HG02588 (cell line): ENCODE data around the gene ARL10.

Experiments
- ATAC-seq: cut with Tn5 transposase; IDR thresholded peaks from one replicate; pipeline ENCODE4 v1.9.1; 2021; ENCODE audit warnings: mild to moderate bottlenecking, moderate library complexity; ENCODE audit not compliant: unreplicated experiment

Gene ARL10

GRCh38 chr5:176408590-176408989 is 43.3 kb downstream of the ARL10 start:
- ATAC-seq = no peak

GRCh38 chr5:176409765-176410164 is 44.5 kb downstream of the ARL10 start:
- ATAC-seq = no peak

GRCh38 chr5:176410486-176411180 is 45.3 kb downstream of the ARL10 start:
- no peak for ATAC-seq

GRCh38 chr5:176412517-176413254 is 47.4 kb downstream of the ARL10 start:
- no peak for ATAC-seq

DNA sequence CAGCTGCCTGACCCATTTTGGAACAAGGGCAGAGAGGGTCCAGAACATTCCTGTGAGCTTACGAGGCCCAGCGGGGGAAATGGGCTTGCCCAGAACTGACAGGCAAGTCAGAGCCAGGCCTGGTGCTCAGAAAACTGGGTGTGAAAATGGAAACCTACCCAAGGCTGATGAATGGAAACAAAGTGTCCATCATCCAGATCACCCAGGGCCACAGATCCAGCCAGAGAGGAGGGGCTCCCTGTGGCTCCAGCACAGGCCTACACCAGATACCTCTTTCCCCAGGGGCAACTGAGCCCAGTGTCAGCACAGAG is 47.9 kb downstream of the ARL10 start:
- no peak for ATAC-seq

DNA sequence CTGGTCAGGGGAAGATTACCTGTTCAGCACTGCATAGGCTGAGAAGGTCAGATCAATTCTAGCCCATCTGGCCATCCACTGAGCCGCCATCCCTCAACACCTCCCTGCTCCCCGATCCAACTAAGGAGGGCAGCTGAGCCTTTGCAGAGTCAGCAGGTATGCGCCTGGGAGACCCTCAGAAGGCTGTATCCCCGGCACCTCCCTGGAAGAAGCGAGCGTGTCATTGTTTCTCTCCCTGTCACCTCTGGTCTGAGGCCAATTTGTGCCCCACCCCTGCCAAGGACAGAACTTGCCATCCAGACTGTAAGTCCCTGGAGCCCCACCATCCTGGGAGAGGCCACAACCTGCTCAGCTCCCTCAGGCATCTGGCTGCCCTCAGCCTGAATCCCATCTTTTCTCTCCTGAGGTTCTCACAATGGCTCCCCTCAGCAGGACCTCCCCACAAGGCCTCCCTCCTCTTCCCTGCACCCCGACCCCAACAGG is 48.5 kb downstream of the ARL10 start:
- no peak for ATAC-seq

DNA sequence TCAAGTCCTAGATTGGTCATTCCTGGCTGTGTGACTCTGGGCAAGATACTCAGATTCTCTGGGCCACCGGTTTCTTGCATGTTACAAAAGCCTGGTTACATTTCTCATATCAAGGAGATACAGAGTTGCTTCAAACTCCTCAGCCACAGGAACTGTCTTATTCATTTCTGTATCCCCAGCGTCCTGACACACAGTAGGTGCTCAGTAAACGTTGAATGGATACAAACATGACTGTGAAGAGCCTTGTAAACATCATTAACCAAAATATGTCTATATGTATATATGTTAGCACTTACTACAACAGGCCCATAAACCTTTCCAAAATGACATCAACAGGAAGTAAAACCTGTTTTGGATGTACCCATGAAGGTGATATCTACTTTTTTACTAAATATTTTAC is 49.4 kb downstream of the ARL10 start:
- ATAC-seq = no peak

- ATAC-seq = no peak
Measured at GRCh38 chr5:176415240-176415951, 50.1 kb downstream of the ARL10 start.

GRCh38 chr5:176415952-176416924 is 51.0 kb downstream of the ARL10 start, which contains the start of gene CLTB:
Gene CLTB, minus strand, starts transcription at chr5:176416539. Its CDS starts 176 bp downstream, at chr5:176416363.
- peak; percentile 92 for ATAC-seq

DNA sequence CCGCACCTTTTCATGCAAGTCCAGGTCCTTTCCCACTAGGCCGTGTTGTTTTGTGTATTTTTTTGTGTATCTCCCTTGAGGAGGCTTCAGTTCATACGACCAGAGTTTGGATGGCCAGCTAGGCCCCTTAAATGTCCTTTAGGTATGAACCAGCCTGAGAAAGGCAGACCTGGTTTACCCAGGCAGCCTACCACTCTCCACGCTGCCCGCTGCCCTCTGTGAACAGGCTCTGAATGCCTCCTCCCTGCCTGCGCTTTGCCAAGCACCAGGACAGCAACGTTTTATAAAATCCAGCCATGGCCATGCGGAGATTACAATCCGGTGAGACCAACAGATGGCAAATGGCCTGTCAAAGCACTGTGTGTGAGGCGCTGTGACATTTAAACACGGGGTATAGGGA is 51.7 kb downstream of the ARL10 start:
- no peak for ATAC-seq

GRCh38 chr5:176418251-176418650 is 53.0 kb downstream of the ARL10 start:
- no peak for ATAC-seq

- no peak for ATAC-seq
Measured at GRCh38 chr5:176420086-176420485, 54.8 kb downstream of the ARL10 start.

- no peak for ATAC-seq
Measured at GRCh38 chr5:176420972-176421544, 55.8 kb downstream of the ARL10 start.

DNA sequence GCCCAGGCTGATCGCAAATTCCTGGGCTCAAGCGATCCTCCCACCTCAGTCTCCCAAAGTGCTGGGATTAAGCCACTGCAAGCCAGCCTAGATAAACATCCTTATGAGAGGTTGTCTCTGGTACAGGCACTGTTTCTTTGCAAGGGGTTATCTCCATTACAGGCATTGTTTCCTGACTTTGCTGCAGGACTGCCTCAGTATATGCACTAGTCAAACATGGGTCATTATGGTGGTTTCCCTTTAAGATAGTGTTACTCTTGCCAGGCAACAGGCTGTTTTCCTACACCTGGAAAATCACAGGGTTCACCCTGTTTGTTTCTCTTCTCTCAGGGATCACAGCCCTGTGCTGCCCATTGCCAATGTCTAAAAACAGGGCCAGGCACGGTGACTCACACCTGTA is 58.9 kb downstream of the ARL10 start:
- no peak for ATAC-seq

- no peak for ATAC-seq
Measured at GRCh38 chr5:176425138-176425537, 59.9 kb downstream of the ARL10 start.

DNA sequence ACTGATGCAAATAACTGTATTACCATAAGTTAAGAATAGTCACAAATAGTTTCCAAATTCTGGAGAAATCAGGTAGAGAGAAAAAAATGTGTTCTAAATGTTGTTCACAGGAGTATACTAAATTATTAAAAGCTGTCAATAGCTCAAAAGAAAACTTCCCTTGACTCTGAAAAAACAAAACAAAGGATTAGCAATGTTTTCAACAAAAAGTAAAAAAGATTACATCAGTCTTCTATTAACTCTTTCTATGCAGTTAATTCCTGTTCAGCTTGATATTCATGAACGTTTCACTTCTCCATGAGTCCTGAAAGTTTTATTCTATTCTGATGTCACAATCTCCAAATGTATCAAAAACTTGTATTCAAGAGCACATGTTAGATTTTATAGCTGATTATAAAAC is 60.5 kb downstream of the ARL10 start:
- ATAC-seq = no peak

GRCh38 chr5:176426876-176427275 is 61.6 kb downstream of the ARL10 start:
- no peak for ATAC-seq

GRCh38 chr5:176427971-176428370 is 62.7 kb downstream of the ARL10 start:
- no peak for ATAC-seq

DNA sequence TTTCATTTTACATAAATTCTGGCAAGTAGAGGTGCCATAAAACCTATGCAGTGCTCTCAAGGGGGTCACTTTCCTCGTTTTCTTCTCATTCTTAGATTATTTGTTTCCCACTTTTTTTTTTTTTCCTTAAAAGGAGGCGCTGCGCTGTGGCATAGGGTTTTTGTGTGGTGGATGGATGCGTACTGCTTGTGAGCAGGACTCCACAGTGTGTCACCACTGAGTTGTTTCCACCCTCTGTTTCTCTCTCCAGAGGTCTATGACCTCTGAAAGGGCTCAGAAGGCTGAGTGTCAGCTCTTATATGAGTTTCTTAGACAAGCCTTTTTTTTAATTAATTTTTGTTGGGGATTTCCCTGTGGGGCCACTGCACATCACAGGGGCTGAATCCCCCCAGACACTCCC is 64.7 kb downstream of the ARL10 start:
- no peak for ATAC-seq
